Tibial artery (tissue), 4 donors: ENCODE measurements around the gene SORCS2.

Experiments
- DNase-seq, 2 donors: peaks; one replicate each; pipeline ENCODE4 v3.0.0-alpha.2; 2019
- H3K27ac ChIP-seq, 2 donors: fragments of 200-600 bp; sonication (generic) in 1 of 2; 1 replicate in 1 of 2; 2 replicates in 1 of 2; pipeline ENCODE4 v1.5.1; 2018 to 2019; ENCODE audit warnings: mild to moderate bottlenecking in 1 of 2
- H3K27me3 ChIP-seq, 2 donors: fragments of 200-600 bp; sonication (generic) in 1 of 2; one replicate each; pipeline versions ENCODE4 v1.5.1 to v1.6.0; 2016 to 2019
- H3K36me3 ChIP-seq, 3 donors: fragments of 200-600 bp; sonication (generic) in 2 of 3; one replicate each; pipeline ENCODE4 v1.5.1; 2016 to 2019; ENCODE audit warnings: mild to moderate bottlenecking in 2 of 3
- H3K4me1 ChIP-seq, 4 donors: fragments of 200-600 bp; sonication (generic) in 2 of 4; 1 replicate in 3 of 4; 2 replicates in 1 of 4; pipeline ENCODE4 v1.5.1; 2016 to 2019
- H3K4me3 ChIP-seq, 2 donors: fragments of 200-600 bp; sonication (generic) in 1 of 2; 1 replicate in 1 of 2; 2 replicates in 1 of 2; pipeline ENCODE4 v1.5.1; 2018 to 2019; ENCODE audit warnings: mild to moderate bottlenecking in 2 of 2
- H3K9me3 ChIP-seq, 3 donors: fragments of 200-600 bp; sonication (generic) in 1 of 3; one replicate each; pipeline ENCODE4 v1.5.1; 2016 to 2019
- intact Hi-C: fragments of 100-400 bp; cut with DNase I; formaldehyde crosslinking; loops from one replicate; pipeline ENCODE4 v1.15.0; 2023; ENCODE audit warnings: low total_unique reads
- TF ChIP-seq, protein P1 (sequence below), 2 experiments: fragments of 200-600 bp in 1 of 2; fragments of 450-650 bp in 1 of 2; IDR thresholded peaks; one replicate each; pipeline ENCODE4 v1.5.1; 2017 to 2019; ENCODE audit warnings: antibody characterized with exemption in 2 of 2, mild to moderate bottlenecking in 1 of 2, moderate library complexity in 1 of 2

Gene SORCS2

GRCh38 chr4:7153711-7154110 lies 38.6 kb upstream of the SORCS2 start:
- H3K27me3 ChIP-seq = no peaks in the 10 kb centered on the region
- no peak overlapping the region for H3K4me3 ChIP-seq
- H3K36me3 ChIP-seq = no peaks in the 10 kb centered on the region
- peak in 1 of 2 donors; percentile 11 for DNase-seq
- TF ChIP-seq, protein P1, sequence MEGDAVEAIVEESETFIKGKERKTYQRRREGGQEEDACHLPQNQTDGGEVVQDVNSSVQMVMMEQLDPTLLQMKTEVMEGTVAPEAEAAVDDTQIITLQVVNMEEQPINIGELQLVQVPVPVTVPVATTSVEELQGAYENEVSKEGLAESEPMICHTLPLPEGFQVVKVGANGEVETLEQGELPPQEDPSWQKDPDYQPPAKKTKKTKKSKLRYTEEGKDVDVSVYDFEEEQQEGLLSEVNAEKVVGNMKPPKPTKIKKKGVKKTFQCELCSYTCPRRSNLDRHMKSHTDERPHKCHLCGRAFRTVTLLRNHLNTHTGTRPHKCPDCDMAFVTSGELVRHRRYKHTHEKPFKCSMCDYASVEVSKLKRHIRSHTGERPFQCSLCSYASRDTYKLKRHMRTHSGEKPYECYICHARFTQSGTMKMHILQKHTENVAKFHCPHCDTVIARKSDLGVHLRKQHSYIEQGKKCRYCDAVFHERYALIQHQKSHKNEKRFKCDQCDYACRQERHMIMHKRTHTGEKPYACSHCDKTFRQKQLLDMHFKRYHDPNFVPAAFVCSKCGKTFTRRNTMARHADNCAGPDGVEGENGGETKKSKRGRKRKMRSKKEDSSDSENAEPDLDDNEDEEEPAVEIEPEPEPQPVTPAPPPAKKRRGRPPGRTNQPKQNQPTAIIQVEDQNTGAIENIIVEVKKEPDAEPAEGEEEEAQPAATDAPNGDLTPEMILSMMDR (IDR thresholded peaks at IDR 0.05) = no peak
- intact Hi-C loops = no loop called here
- H3K9me3 ChIP-seq = no peaks in the 10 kb centered on the region
- H3K4me1 ChIP-seq = no peaks in the 10 kb centered on the region
- H3K27ac ChIP-seq = no peak overlapping the region

- no peaks in the 10 kb centered on the region for H3K36me3 ChIP-seq
- intact Hi-C loops = no loop called here
- no peak overlapping the region for H3K4me3 ChIP-seq
- H3K27ac ChIP-seq = no peak overlapping the region
- H3K27me3 ChIP-seq = no peaks in the 10 kb centered on the region
- TF ChIP-seq, protein P1 (IDR thresholded peaks at IDR 0.05) = no peak
- DNase-seq = peak in 1 of 2 donors; percentile 8
- no peaks in the 10 kb centered on the region for H3K9me3 ChIP-seq
- no peaks in the 10 kb centered on the region for H3K4me1 ChIP-seq
These were observed 37.9 kb upstream of the SORCS2 start for GRCh38 chr4:7154351-7154981.

- Histone ChIP-seq H3K9me3 (no peaks in the 10 kb centered on the region), H3K36me3 (no peaks in the 10 kb centered on the region), H3K27ac (no peak overlapping the region), H3K4me1 (peaks cover 0 to 3% (median 0%) of the 10 kb centered on the region in 4 donors), H3K4me3 (no peak overlapping the region), H3K27me3 (no peaks in the 10 kb centered on the region)
- intact Hi-C loops = no loop called here
- TF ChIP-seq, protein P1 (IDR thresholded peaks at IDR 0.05) = no peak
- DNase-seq = peak in 1 of 2 donors; percentile 17
These were observed 36.7 kb upstream of the SORCS2 start for GRCh38 chr4:7155590-7156071.

GRCh38 chr4:7156328-7156727 lies 36.0 kb upstream of the SORCS2 start:
- no peaks in the 10 kb centered on the region for H3K27me3 ChIP-seq
- intact Hi-C loops = no loop called here
- no peak overlapping the region for H3K4me3 ChIP-seq
- peak; percentile 5 to 31 for DNase-seq
- no peaks in the 10 kb centered on the region for H3K36me3 ChIP-seq
- H3K4me1 ChIP-seq = peaks cover 0 to 8% (median 3%) of the 10 kb centered on the region in 4 donors
- no peaks in the 10 kb centered on the region for H3K9me3 ChIP-seq
- TF ChIP-seq, protein P1 (IDR thresholded peaks at IDR 0.05) = no peak
- H3K27ac ChIP-seq = no peak overlapping the region

DNA sequence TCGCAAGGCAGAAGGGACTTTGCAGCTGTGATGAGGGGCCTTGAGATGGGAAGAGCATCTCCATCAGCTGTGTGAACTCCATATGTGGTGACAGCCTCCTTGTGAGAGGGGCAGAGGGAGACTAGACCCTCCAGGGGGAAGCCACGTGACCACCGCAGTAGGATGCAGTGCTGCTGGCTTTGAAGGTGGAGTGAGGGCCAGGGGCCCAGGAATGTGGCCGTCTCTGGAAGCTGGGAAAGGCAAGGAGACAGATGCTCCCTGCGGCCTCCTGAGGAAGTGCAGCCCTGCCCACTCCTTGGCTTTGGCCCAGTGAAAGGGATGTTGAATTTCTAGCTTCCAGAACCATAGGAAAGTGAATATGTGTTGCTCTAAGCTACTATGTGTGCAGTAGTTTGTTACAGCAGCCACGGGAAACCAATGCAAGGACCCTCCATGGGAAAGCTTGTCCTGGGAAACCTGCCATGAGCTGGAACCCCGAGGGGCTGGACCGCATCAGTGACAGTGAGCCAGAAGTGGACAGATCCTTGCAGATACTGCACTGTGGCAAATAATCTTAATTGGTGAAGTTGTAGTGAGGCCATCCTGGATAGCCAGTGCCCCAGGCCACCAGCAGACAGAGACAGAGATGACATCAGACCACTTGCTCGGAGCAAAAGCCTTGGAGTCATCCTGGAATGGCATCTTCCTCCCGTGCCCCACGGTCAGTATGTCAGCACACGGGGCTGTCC lies 35.4 kb upstream of the SORCS2 start:
- H3K36me3 ChIP-seq = no peaks in the 10 kb centered on the region
- H3K9me3 ChIP-seq = no peaks in the 10 kb centered on the region
- no peak overlapping the region for H3K4me3 ChIP-seq
- peak in 1 of 2 donors; percentile 61 for DNase-seq
- peaks cover 0 to 14% (median 9%) of the 10 kb centered on the region in 4 donors for H3K4me1 ChIP-seq
- H3K27ac ChIP-seq = no peak overlapping the region
- H3K27me3 ChIP-seq = no peaks in the 10 kb centered on the region
- intact Hi-C loops = no loop called here
- TF ChIP-seq, protein P1 (IDR thresholded peaks at IDR 0.05) = peak; percentile 32 to 54
